Cardiac septum (tissue), 1 donor: ENCODE results near the gene FGF12. TPM values are rescaled to one million over a fixed set of nuclear protein-coding genes. Genes with fewer than 3 reads are reported as not detected.

Experiments
- DNase-seq: peaks from one replicate; pipeline ENCODE4 v3.0.0-alpha.2; 2020; ENCODE audit warnings: low spot score
- intact Hi-C: fragments of 100-400 bp; cut with DNase I; formaldehyde crosslinking; loops from one replicate; pipeline ENCODE4 v1.14.0; 2022
- total RNA-seq: library from RNA; stranded (reverse); fragmentation: NEBNext Ultra II Directional; extraction: Animal tissue kit (Norgen Biotek cat#: 25700); gene quantifications from one replicate; pipeline ENCODE4 v1.2.1, GENCODE V29; 2021
- donor health status: DM: no; HTN: no; CAD: no.

The FGF12 gene
- total RNA-seq, 1 donor from 2014 or later: 45.1 TPM

- intact Hi-C loops: loop anchor here (2.0 kb wide), 1 partner anchor 1025 kb away; no protein-coding TSS in a partner anchor
These were observed 283.1 kb downstream of the FGF12 start for GRCh38 chr3:192444096-192444790.

GRCh38 chr3:192435241-192435640, 292.1 kb downstream of the FGF12 start:
- DNase-seq: no peak
- intact Hi-C loops: no loop called here

More at GRCh38 chr3:192444096-192444790, 283.1 kb downstream of the FGF12 start:
- peak; percentile 82 for DNase-seq

DNA sequence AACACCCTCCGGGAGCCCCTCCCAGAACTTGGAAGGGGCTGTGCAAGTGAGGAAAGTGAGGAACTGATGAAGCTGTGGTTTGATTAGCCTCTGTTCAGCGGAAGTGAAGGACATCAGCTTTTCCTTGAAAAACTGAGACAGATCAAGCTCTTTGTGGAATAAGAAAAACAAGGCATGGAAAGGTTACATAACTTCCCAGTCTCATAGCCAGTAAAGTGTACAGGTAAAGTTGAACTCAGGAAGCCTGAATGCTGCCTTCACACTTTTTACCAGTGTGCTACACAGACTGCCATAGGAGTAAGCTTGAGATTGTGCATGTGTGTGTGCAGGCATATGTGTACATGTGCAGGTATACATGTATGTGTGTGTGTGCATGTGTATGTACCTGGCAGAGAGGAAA, 293.2 kb downstream of the FGF12 start:
- intact Hi-C loops: no loop called here
- no peak for DNase-seq

GRCh38 chr3:192433704-192434103, 293.6 kb downstream of the FGF12 start:
- intact Hi-C loops: no loop called here

GRCh38 chr3:192422997-192423342, 304.4 kb downstream of the FGF12 start:
- no peak for DNase-seq
- intact Hi-C loops: loop anchor here (5.0 to 10.0 kb wide), 2 partner anchors 288 to 1006 kb away; no protein-coding TSS in a partner anchor

More at GRCh38 chr3:192433704-192434103, 293.6 kb downstream of the FGF12 start:
- DNase-seq: no peak

GRCh38 chr3:192422321-192422996, 304.9 kb downstream of the FGF12 start:
- intact Hi-C loops: loop anchor here (5.0 to 10.0 kb wide), 2 partner anchors 288 to 1005 kb away; no protein-coding TSS in a partner anchor
- no peak for DNase-seq

DNA sequence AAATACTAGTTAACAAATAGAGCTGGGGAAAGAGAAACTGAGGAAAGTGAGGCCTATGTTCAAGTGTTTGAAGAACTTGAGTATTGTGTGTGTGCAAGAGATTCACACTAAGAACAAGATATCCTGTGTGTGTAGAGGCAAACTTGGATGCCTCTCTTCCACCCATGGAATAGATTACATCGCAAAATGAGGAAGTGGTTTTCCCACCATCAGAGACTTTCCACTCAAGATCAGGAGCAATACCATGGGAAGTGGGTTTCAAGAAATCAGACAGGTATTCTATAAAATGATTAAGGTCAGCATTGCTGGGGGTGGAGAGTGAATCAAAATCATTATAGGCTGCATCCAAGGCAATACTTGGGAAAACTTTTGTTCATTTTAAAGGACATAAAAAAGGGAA, 308.0 kb downstream of the FGF12 start:
- intact Hi-C loops: no loop called here
- DNase-seq: no peak

- intact Hi-C loops: no loop called here
These were observed 309.7 kb downstream of the FGF12 start for GRCh38 chr3:192417559-192418055.

DNA sequence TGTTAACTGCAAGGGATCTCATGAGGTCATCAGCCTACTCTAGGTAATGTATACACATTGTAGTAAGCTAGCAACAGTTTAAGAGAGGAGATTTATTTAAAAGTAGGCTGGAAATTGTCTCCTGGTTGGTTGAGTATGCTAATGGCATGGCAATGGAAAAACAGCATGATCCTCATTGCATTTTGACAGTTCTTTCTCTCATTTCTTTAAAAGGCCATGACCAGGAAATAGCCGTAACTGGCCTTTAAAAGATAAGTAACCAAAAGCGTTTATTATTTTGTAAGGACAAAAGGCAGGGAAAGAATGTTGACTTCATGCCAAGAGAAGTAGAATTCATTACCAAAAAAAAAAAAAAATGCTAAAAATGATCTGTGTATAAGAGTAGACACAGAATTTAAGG, 310.3 kb downstream of the FGF12 start:
- intact Hi-C loops: no loop called here
- DNase-seq: no peak

More at GRCh38 chr3:192417559-192418055, 309.7 kb downstream of the FGF12 start:
- DNase-seq: no peak

DNA sequence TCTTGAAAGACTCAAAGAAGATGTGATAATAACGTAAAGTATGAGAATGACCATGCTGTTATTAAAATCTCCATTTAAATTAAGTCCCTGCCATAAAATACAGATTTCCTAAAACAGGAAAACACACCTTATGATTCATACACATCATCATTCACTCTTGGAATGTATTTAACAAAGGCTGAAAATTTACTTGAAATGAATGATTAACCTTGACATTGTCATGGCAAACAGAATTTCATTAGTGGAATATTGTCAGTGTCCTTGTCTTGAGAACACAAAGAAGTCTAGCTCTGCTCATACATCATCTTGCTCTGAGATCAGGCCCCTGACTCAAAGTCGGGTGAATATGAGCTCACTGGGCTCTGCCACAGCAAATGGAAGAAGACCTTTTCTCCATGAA, 313.9 kb downstream of the FGF12 start:
- intact Hi-C loops: no loop called here
- DNase-seq: no peak

- no peak for DNase-seq
- intact Hi-C loops: no loop called here
These were observed 316.7 kb downstream of the FGF12 start for GRCh38 chr3:192410684-192410960.

DNA sequence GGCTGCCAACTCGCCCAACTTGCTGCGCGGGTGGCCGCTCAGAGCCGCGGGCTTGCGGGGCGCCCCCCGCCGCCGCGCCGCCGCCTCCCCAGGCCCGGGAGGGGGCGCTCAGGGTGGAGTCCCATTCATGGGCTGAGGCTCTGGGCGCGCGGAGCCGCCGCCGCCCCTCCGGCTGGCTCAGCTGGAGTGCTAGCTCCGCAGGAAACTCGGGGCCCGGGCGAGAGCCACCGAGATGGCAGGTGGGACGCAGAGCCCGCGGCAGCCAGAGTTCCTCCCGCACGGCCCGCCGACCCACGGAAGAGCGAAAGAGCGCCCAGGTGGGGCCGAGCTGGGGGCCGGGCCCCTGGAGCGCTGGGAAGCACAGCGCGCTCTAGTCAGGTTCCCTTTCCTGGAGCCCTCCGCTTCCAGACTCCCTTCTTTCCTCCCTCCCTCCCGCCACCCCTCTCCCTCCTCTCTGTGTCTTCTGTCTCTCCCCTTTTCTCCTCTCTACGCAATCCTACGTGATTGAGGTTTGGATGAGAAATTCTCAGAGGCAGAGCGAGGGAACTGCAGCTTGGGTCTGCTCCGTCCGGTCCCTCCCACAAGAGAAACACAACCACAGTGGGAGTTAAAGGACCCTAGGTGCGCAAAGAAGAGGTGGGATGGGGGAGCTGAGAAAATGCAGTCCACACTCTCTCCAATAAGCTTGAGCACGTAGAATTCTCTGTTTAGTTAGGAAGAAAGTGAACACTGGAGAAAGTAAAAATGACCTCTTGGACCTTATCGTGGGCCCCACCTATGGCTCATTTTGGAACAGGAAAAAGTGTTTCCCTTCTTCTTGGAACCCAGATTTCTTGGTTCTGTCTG, 317.3 kb downstream of the FGF12 start:
- no peak for DNase-seq
- intact Hi-C loops: no loop called here

- intact Hi-C loops: no loop called here
- DNase-seq: no peak
These were observed 318.0 kb downstream of the FGF12 start for GRCh38 chr3:192409201-192409837.

- no peak for DNase-seq
- intact Hi-C loops: no loop called here
These were observed 318.6 kb downstream of the FGF12 start for GRCh38 chr3:192408647-192409200.

GRCh38 chr3:192408007-192408646, 319.2 kb downstream of the FGF12 start:
- peak; percentile 76 for DNase-seq
- intact Hi-C loops: no loop called here

DNA sequence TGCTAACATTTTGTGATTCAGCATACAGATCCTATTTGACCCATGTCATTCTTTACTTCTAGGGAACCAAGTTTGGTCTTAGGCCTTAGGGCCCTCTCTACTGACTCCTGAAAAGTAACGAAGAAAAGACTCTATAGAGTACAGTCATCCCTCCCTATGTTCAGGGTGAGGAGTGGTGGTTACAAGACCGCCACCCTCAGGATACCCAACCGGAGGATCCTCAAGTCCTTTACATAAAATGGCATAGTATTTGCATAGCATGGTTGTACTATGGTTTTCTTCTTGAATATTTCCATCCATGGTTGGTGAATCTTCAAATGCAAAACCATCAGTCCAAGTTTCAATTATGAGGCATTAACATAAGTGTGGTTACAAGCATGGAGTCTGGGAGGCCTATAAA, 327.6 kb downstream of the FGF12 start:
- intact Hi-C loops: no loop called here
- DNase-seq: no peak

GRCh38 chr3:192397012-192397411, 330.3 kb downstream of the FGF12 start:
- intact Hi-C loops: no loop called here
- no peak for DNase-seq

- intact Hi-C loops: no loop called here
- no peak for DNase-seq
These were observed 331.8 kb downstream of the FGF12 start for GRCh38 chr3:192395506-192395905.

DNA sequence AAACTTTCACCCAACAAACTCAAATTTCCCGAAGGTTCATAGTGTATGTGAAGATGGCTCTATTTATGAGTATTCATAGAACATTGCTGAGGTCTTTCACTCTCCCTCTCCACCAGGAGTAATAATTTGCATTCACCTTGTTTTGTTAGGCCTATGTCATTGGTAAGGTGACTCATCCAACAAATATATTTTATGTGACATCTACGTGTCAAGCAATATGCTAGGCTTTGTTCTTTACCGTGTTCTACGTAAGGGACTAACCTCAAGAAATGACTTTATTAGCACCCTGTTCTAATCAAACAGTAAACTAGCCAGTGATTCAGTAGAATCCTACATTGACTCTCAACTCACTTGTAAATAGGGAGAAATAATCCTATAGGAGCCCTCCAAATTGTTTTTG, 334.4 kb downstream of the FGF12 start:
- no peak for DNase-seq
- intact Hi-C loops: no loop called here
